Stimulated activated CD4-positive, alpha-beta T cell treated with anti-CD3 and anti-CD28 coated beads, TNF-alpha, amount 100 ng/mL, for 48 hours (primary cell): Measurements from ENCODE around the gene ME2.
"Not testable (repeated sequence)": the region's sequence is repeated elsewhere in the genome, so short reads cannot be mapped to it uniquely, and the experiment has no call there.

Experiments
- DNase-seq, 3 donors: peaks; one replicate each; pipeline ENCODE4 v3.0.0-alpha.2; 2020; ENCODE audit warnings: low read depth in 3 of 3

The ME2 gene

GRCh38 chr18:50861617-50862016 is 17.3 kb upstream of the ME2 start:
- DNase-seq = no peak

GRCh38 chr18:50862401-50862800 is 16.5 kb upstream of the ME2 start:
- no peak for DNase-seq

- DNase-seq = no peak
Observed at GRCh38 chr18:50863840-50864375, 15.0 kb upstream of the ME2 start.

GRCh38 chr18:50866765-50867164 is 12.2 kb upstream of the ME2 start:
- no peak for DNase-seq

- no peak for DNase-seq
Observed at GRCh38 chr18:50869150-50869549, 9.8 kb upstream of the ME2 start.

GRCh38 chr18:50870138-50870845 is 8.6 kb upstream of the ME2 start:
- DNase-seq = no peak

- no peak for DNase-seq
Observed at GRCh38 chr18:50871846-50872245, 7.1 kb upstream of the ME2 start.

GRCh38 chr18:50875966-50876536 is 2.9 kb upstream of the ME2 start:
- DNase-seq = no peak

GRCh38 chr18:50877545-50878265 is 1.2 kb upstream of the ME2 start:
- DNase-seq = no peak

GRCh38 chr18:50879302-50880118 is 592 bp downstream of the ME2 start:
- peak in 1 of 3 donors; percentile 22 for DNase-seq

GRCh38 chr18:50880119-50880465 is 1.2 kb downstream of the ME2 start:
- DNase-seq = no peak

GRCh38 chr18:50880944-50881343 is 2.0 kb downstream of the ME2 start:
- DNase-seq = not testable (repeated sequence)

- no peak for DNase-seq
Observed at GRCh38 chr18:50886929-50887328, 8.0 kb downstream of the ME2 start.

GRCh38 chr18:50895350-50896045 is 16.6 kb downstream of the ME2 start:
- DNase-seq = no peak

- no peak for DNase-seq
Observed at GRCh38 chr18:50896093-50896492, 17.2 kb downstream of the ME2 start.

GRCh38 chr18:50898919-50899318 is 20.0 kb downstream of the ME2 start:
- no peak for DNase-seq

GRCh38 chr18:50902797-50903196 is 23.9 kb downstream of the ME2 start:
- no peak for DNase-seq

GRCh38 chr18:50906843-50907242 is 27.9 kb downstream of the ME2 start:
- no peak for DNase-seq

- DNase-seq = no peak
Observed at GRCh38 chr18:50909261-50909660, 30.3 kb downstream of the ME2 start.

GRCh38 chr18:50911006-50911405 is 32.1 kb downstream of the ME2 start:
- no peak for DNase-seq

- no peak for DNase-seq
Observed at GRCh38 chr18:50917021-50917420, 38.1 kb downstream of the ME2 start.
